NCI-H82 treated with DMSO at 0.1 percent for 48 hours (cell line): Measurements from ENCODE around the gene FUZ.
"Not testable (repeated sequence)": the region's sequence is repeated elsewhere in the genome, so short reads cannot be mapped to it uniquely, and the experiment has no call there.

Experiments used
- DNase-seq: peaks from one replicate; lab custom pipeline; 2025; ENCODE audit not compliant: unreplicated experiment; lab: John Stamatoyannopoulos, UW

FUZ gene

GRCh38 chr19:49833599-49833998 is 20.5 kb upstream of the FUZ start:
- DNase-seq = no peak

- DNase-seq = no peak
Observed at GRCh38 chr19:49832556-49832955, 19.5 kb upstream of the FUZ start.

- no peak for DNase-seq
Observed at GRCh38 chr19:49831592-49831991, 18.5 kb upstream of the FUZ start.

GRCh38 chr19:49830766-49831165 is 17.7 kb upstream of the FUZ start:
- DNase-seq = no peak

GRCh38 chr19:49829721-49830120 is 16.6 kb upstream of the FUZ start:
- no peak for DNase-seq

- DNase-seq = no peak
Observed at GRCh38 chr19:49829200-49829599, 16.1 kb upstream of the FUZ start.

GRCh38 chr19:49827034-49827433 is 13.9 kb upstream of the FUZ start:
- no peak for DNase-seq

- DNase-seq = no peak
Observed at GRCh38 chr19:49824662-49825061, 11.6 kb upstream of the FUZ start.

GRCh38 chr19:49823472-49823871 is 10.4 kb upstream of the FUZ start:
- no peak for DNase-seq

- DNase-seq = peak; percentile 96
Observed at GRCh38 chr19:49820125-49820524, 7.0 kb upstream of the FUZ start.

GRCh38 chr19:49819452-49820115 is 6.5 kb upstream of the FUZ start:
- not testable (repeated sequence) for DNase-seq

- DNase-seq = no peak
Observed at GRCh38 chr19:49818649-49819370, 5.7 kb upstream of the FUZ start.

GRCh38 chr19:49817964-49818648 is 5.0 kb upstream of the FUZ start, which contains the start of gene MED25:
Gene MED25 (plus strand): TSS chr19:49818289. CDS start chr19:49818342, 53 bp downstream.
- DNase-seq = peak; percentile 86

- no peak for DNase-seq
Observed at GRCh38 chr19:49816590-49816989, 3.5 kb upstream of the FUZ start.

GRCh38 chr19:49814010-49814409 is 918 bp upstream of the FUZ start:
- no peak for DNase-seq

- no peak for DNase-seq
Observed at GRCh38 chr19:49812452-49812996, 568 bp downstream of the FUZ start.

- no peak for DNase-seq
Observed at GRCh38 chr19:49811328-49811727, 1.8 kb downstream of the FUZ start.

- DNase-seq = no peak
Observed at GRCh38 chr19:49809941-49810389, 3.1 kb downstream of the FUZ start.

GRCh38 chr19:49809160-49809940 is 3.7 kb downstream of the FUZ start:
- DNase-seq = no peak

GRCh38 chr19:49808711-49809159 is 4.4 kb downstream of the FUZ start:
- DNase-seq = peak; percentile 50
